A673 (cell line): ENCODE results near the gene MXD1.

Experiments used
- CTCF ChIP-seq: fragments of 300-800, 200-600 bp; sonication (generic); conservative IDR thresholded peaks from 2 replicates; pipeline ENCODE4 v1.5.1; 2017; ENCODE audit warnings: low read depth, mild to moderate bottlenecking, antibody characterized with exemption, low read length, moderate library complexity, mixed read lengths
- EZH2 ChIP-seq: fragments of 200-600 bp; sonication (generic); IDR thresholded peaks from 2 replicates; pipeline ENCODE4 v1.6.1; 2017; ENCODE audit warnings: borderline replicate concordance, low read depth, mild to moderate bottlenecking, mixed read lengths, antibody characterized with exemption, low read length; ENCODE audit not compliant: poor library complexity, severe bottlenecking

GRCh38 chr2:69945441-69945840 is 30.5 kb downstream of the MXD1 start:
- TF ChIP-seq CTCF (no peak), EZH2 (no peak)
